Stimulated activated CD8-positive, alpha-beta memory T cell treated with anti-CD3 and anti-CD28 coated beads, Interleukin-4, amount 100 ng/mL, for 4 hours (primary cell): ENCODE measurements around the gene VSIR.
A peak's percentile ranks its signal among the peaks of the same experiment; 100 is the strongest.

Source experiments
- DNase-seq, 2 donors: peaks; one replicate each; pipeline ENCODE4 v3.0.0-alpha.2; 2020; ENCODE audit warnings: low read depth in 2 of 2, low spot score in 1 of 2

VSIR gene

DNA sequence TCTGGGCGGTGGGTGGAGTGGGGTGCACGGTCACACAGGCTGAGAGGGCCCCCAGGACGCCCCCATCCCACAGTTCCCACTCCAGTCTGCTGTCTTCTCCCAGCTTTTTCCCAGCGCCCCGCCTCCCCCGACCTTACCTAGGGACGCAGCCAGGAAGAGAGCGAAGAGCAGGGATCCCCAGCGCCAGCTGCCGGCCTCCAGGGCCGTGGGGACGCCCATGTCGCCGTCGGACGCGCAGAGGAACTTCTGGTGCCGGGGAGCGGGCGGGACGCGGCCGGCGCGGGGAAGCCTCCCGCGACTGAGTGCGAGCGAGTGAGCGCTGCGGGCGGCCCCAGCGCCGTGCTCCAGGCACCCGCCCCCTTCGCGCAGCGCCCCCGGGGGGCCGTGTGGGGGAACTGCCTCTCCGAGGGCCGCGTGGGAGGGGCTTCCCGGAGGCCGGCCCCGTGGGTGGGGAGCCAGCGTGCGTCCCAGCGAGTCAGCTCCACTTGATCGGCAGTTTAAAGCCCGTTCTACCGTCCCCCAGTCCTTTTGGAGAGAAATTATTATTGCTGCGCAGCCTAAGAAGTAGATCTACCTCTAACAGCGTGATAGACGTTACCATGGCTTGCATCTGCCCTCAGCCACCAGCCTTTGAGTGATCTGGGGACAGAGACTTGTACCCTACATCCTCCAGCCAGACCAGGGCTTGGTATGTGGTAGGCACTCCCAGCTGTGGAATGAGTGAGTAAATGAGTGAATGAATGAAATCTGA is at the start of gene VSIR:
TSS of gene VSIR (minus strand) at position 300 of the 751 bp plus-strand sequence. CDS start at position 219, 81 bp downstream.
- DNase-seq, result peak; percentile 89 to 93

DNA sequence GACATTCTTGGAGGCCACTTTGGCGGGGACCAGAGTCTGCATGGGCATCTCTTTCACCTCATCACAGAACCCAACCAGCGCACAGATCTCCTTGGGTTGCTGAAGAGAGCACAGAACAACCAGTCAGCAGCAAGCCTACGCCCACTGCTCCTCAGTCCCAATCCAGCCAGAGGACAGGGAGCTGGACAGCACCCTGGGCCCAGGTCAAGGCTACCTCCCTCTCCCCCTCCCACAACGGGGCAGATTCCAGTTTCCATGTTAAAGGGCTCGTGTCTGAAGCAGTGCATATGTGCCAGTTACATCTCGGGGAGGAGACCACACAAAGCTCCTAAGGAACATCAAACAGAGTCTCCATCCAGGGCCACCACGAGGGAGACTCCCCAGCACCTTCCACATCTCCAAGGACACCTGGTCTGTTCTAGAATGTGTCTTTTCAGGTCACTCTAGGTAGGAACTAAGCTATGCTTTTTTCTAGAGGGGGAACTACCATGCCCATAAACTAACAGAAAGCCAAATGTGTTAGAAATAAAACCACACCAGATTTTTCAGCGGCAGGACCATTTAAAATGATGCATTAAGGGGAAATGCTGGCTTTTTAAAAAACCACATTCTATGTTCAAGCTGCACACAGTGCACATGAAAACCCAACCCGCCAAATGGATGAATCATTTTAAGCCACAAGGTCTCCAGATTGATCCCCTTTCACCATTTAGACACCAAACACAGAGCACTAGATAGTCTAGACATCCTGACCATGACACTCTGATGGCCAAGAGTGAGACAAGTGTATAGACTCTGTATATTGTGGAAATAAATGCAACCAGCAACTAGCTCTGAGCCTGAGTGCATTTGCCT is 48.8 kb upstream of the VSIR start:
- DNase-seq, result no peak

DNA sequence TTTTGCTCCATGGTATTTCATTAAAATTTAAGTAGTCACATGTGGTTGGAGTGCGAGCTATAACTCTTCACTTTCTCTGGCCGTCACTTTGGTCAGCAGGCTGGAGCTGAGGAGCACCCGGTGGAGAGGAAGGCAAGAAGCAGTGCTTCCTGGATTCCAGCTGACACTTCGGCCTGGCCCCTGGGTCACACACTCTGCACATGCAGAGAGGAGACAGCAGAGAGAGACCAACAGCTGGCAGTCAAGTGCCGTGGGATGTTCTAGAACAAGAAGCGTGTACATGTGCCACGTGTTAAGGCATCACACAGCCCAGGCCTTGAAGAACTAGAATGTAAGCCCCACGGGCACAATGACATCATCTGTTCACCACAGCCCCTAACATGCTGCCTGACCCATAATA is 47.6 kb upstream of the VSIR start:
- no peak for DNase-seq

DNA sequence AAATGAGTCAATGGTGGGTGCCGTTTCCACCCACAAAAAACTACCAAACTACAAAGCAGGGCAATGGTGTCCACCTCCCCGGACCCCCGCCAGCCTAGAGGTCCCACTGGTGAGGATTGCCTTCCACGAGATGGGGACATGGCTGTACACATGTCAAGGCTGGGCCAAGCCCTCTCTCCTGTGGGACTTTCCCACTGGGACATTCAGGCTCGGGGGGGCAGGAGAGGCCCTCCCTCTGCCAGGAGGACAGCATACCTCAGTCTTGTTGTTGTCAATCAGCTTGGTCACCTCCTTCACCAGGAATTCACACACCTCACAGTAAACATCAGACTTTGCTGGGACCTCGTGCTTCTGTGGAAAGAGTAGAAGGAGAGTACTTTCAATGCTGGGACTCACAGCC is 46.7 kb upstream of the VSIR start:
- no peak for DNase-seq

DNA sequence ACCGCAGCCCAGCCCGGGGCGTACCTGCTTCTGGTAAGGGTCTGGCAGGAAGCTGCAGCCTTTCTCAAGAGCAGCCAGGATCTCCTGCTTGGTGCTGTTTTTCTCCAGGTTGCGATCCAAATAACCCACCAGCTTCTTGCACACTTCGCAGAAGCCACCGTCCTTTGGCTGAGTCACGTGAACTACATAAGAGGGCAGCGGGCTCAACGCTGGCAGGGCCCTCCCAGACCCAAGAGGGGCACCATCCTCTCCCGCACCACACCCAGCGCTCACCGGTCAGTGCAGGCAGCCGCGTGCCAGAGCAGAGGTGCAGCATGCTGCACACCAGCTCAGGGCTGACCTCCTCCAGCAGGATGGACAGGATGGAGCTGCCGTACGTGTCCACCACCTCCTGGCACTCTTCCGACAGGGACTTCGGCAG is 46.1 kb upstream of the VSIR start:
- DNase-seq, result no peak

DNA sequence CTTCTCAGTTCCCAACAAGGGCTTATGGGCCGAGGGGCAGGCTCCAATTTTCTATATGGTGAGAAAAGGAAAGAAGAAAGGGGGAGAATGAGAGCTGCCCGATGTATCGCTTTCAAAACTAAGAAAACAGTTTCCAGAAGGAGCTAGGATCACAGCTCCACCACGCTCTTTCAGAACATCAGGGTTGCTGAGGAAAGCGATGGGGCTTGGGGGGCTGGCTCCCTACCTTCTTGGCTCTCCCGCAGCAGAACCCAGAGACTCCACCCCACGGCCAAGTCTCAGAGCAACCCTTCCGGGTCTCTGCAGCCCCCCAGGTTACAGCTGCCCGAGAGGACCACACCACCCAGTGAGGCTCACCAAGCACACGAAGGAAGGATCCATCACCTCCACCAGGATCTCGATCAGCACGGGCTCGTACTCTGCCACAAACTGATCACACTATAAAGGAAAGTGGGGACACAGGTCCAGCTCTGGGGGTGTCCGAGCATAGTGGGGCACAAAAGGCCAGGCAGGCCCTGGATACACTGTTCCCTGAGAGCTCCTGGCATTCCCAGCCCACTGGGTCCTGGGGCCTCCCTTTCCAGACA is 45.4 kb upstream of the VSIR start:
- DNase-seq, result no peak

DNA sequence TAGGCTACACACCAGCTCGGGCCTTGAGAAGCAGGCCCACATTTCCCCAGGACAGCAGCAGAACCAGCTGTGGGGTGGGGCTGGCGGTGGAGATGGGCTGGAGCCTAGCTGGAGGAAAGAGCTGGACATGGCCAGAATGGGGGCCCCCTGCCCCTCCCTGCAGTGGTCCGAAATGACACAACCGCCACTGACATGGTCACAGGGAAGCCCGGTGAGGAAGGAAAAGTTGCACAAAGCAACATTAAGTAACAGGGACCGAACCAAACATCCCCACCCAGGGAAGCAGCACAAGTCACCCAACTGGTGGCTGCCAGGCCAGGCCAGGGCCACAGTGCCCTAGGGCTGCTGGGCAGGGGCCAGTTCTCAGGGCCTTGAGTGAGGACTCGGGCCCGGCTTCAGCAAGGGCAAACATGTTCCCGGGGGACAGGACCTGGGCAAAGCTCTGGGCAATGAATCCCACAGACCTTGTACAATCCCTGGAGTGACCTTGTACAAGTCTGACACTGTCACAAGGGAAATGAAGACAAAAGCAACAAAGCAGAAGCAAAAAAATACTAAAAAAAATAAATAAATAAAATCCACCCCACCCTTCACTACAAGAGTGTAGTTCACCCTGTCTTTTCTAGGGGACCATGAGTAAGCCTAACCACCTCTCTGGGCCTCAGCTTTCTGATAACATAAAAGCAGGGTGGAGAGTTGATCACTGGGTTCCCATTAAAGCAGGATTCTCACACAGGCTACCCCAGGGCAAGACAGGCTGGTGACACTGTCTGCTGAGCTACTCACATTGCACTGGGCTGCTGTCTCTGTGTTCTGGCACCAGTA is 44.7 kb upstream of the VSIR start:
- DNase-seq, result no peak

DNA sequence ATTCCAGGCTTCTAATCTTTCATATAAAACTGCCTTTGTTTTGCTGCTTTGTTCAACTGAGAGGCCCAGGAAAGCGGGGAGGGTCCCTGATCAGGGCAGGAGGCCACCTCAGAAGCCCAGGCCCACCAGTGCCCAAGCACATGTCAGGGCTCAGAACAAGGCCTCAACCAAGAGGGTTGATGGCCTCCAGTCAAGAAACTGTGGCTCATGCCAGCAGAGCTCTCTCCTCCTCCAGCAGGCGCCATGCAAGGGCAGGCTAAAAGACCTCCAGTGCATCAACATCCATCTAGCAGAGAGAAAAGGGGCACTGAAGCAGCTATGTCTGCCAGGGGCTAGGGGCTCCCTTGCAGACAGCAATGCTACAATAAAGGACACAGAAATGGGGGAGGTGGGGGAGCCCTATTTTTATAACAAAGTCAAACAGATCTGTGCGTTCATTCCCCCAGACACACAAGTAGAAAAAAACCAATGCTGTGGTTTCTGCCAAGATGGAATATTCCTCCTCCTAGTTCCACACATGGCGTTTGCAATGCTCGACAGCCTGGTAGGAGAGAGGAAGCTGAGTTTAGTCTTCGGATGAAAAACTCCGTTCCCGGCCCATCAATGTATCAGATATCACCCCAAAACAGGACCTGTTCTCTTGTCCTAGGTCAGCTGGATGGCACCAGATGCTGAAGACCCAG is 43.8 kb upstream of the VSIR start:
- DNase-seq, result no peak

DNA sequence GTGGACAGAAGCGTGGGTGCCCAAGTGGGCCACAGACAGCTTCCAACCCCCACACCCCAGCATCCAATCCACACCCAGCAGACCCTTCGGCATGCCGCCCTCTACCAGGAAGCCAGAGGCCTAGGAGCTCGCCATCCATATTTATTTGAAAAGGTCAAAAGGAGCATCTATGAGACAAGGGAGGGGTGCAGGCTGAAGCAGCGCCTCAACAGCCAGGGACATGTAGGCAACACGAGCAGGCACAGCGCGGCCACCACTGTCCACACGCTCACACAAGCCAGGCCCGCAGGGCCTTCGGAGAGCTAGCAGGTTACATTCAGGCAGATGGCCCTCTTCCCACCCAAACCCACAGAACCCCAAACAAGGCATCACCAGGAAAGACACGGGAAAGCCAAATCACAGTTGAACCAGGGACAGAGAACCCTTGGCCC is 43.1 kb upstream of the VSIR start:
- no peak for DNase-seq

DNA sequence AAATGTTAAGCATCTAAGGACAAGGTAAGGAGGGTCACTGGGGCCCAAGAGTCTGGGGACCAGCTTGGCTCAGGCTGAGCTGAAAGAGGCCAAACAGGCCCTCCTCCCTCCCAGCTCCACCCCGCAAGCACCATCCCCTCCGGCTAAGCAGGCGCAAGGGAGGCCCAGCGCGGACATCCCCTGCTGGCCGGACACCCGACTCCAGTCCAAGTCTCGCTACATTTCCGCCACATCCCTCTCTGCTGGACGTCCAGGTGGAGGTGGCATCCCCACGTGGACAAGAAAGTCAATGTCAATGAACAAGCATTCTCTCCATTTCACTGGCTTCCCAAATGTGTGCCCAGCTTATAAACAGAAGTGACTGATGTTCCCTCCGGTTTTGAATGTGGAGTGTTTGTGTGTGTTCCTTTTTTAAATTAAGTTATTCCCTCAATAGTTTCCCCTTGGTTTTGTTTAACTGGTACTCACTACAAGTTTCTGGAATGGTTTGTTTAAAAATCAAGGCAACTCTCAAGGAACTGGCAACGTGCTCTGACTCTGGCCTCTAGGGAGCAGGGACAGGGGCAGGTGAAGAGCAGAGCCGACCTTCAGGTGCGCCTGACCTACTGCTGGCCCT is 42.3 kb upstream of the VSIR start:
- no peak for DNase-seq

DNA sequence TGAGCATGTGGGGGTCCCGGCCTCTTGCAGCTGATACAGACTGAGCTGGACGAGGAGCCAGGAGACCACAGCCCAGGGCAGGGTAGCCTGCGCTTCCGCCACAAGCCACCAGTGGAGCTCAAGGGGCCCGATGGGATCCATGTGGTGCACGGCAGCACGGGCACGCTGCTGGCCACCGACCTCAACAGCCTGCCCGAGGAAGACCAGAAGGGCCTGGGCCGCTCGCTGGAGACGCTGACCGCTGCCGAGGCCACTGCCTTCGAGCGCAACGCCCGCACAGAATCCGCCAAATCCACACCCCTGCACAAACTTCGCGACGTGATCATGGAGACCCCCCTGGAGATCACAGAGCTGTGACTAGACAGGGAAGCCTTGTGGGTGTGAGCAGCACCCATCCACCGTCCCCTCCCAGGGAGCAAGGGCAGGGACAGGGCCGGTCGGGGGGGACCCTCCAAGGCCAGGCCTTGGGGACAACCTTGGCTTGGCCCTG is 41.6 kb upstream of the VSIR start:
- DNase-seq, result no peak

DNA sequence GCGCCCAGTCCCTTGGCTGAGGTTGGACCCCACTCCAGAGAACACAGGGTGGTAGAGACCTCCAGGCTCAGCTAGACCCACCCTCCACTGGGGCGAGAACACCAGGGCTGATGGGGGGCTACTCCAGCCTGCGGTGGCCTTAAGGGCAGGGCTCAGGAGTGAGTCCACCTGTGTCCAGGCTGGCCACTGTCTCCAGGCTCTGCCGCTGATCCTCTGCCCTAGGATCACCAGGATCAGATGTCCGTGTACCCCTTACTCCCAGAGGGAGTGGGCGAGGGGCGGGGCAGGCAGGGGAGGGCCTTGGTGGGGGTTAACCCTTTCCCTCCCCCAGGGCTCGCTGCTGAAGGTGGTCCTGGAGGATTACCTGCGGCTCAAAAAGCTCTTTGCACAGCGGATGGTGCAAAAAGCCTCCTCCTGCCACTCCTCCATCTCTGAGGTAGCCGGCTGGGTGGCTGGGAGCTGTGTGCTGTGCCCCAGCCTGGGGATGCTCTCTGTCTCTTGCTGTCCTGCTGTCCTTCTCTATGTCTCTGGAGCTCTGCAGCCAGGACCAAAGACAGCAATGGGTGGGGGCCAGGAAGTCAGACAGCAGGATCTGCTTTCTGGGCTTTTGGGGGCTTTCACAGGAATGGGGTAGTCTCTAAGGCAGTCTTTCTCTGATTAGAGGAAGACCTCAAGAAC is 39.7 kb upstream of the VSIR start:
- DNase-seq, result no peak

DNA sequence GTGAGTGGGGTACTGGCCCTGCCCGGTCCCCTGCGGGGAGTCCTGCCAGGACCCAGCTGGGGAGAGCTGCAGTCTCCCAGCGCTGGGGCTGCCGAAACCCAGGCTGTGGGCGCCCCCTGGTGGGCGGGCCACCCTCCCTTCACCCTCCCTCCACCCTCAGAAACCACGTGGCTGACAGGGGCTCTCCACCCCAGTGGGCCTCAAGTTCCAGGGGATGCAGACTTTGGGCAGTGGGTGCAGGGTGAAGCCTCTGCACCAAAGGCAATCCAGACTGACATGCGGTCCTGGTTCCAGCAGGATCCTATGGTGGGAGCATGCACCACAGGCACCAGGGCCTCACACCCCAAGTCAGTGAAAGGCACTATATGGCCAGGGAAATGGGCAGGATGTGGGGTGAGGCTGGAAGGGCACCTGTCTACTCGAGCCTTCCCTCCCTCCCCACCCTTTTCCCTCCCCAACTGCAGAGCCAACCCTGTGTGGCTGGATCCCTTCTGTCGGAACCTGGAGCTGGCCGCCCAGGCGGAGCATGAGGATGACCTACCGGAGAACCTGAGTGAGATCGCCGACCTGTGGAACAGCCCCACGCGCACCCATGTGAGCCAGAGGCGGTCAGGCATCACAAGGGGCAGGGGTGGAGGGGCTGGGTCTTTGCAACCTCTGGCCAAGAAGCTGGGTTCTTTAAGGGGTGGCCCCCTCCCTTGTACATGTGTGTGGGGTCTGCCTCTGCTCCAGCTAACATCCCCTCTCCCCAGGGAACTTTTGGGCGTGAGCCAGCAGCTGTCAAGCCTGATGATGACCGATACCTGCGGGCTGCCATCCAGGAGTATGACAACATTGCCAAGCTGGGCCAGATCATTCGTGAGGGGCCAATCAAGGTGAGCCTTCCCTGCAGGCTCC is 38.9 kb upstream of the VSIR start:
- peak; percentile 62 to 66 for DNase-seq

DNA sequence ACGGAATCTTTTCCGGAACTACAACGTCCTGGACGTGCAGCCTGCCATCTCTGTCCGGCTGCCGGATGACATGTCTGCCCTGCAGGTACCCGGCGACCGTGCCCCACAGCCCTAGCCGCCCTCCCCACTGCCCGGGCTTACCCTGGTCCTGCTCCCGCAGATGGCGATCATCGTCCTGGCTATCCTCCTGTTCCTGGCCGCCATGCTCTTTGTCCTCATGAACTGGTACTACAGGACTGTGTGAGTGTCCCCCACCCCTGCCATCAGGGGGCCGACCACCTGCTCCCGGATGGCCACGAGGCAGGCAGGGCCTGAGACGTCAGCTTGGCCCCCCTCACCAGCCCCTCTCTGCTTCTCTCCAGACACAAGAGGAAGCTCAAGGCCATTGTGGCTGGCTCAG is 38.0 kb upstream of the VSIR start:
- no peak for DNase-seq

DNA sequence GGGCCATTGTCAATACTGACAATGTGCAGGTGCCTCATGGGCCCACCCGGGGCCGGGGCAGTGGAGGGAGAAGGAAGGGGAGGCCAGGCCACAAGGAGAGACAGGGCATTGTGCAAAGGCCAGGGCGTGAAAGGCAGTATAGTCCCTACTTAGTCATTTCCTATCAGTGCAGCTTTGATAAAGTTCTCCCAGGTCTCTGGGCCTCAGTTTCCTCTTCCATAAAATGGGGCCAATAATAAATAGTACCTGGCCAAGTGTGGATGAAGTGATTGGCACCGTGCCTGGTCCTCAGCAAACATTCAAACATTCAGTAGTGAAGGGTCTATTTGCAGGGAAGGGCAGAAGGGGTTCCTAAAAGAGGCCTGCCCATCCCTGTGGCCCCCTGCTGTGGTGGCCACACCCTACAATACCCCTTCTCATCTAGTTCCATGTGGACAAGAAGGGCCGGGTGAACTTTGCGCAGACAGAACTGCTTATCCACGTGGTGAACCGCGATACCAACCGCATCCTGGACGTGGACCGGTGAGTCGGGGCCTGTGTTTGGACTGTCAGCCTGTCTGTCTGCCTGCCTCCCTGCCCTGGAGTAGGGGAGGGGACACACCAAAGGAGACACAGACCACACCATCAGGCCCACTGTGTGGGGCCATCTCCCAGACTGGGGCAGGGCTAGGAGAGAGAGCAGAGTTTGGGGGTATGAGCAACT is 36.9 kb upstream of the VSIR start:
- no peak for DNase-seq

DNA sequence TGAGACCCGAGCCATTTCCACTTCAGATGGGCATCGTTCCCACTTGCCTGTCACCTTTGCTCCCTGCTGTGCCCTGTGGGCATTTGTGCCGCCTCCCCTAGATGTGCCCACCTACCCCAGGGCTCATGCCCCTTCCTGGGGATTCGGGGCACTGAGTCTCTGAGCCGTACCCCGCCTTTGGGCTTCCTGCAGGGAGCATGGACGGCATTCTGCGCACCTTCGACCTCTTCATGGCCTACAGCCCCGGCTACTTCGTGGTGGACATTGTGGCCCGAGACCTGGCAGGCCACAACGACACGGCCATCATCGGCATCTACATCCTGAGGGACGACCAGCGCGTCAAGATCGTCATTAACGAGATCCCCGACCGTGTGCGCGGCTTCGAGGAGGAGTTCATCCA is 36.3 kb upstream of the VSIR start:
- DNase-seq, result no peak

DNA sequence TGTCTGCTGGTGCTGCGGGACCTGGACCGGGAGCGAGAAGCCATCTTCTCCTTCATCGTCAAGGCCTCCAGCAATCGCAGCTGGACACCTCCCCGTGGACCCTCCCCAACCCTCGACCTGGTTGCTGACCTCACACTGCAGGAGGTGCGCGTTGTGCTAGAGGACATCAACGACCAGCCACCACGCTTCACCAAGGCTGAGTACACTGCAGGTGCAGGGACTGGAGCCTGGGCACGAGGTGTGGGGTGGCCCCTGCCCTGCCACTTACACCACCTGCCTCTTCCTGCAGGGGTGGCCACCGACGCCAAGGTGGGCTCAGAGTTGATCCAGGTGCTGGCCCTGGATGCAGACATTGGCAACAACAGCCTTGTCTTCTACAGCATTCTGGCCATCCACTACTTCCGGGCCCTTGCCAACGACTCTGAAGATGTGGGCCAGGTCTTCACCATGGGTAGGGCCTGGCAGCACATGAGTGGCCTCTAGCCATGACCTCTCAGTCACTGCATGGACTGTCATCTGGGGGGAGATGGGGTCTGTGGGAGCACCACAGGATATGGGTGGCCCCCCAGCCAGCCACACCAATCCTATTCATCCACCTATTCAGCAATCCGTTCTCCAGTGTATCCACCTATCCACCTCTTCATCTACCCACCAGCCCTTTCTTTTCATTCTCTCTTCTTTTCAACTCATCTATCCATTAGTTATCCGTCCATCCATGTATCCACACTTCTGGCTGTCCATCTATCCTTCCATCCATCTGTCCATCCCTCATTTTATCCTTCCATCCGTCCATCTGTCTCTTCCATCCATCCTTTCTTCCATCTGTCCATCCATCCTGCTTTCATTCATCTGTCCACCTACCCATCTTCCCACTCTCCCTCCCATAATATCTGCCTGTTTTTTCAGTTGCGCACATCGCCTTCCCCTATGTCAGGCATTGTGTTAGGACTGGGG is 34.5 kb upstream of the VSIR start:
- DNase-seq, result no peak
